ENCODE data around the gene INTS4. TPM values are rescaled to one million over a fixed set of nuclear protein-coding genes. Genes with fewer than 3 reads are reported as not detected.

Gene INTS4
- polyA plus RNA-seq, 1 experiment = 18.9 TPM

DNA sequence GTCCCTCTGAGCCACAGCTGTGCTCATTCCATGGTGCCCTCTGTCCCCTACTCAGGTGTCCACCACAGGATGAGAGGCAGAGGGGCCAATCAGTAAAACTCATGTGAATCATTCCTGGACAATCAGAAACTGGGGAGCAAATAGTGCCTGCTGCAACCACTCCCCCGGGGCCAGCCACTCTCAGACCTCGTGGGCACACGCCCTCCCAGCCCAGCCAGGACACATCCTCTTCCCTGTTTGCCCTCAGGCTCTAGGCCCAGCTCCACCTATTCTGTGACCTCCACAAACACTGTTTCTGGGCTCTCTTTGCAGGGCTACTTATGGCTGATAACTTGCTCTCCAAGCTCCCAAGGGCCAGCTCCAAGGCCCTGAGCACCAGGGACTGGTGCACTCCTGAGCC lies 42.6 kb upstream of the INTS4 start:
- ChIA-PET POLR2A (interaction anchor here (0.7 kb wide), 1 partner anchor 41 kb away, joined by 10 read pairs; no protein-coding TSS in a partner anchor), CTCF (interaction anchor here (1.2 to 5.1 kb wide), 3 partner anchors 8 to 21 kb away, joined by 3 to 22 read pairs (median 4); no protein-coding TSS in a partner anchor)
- no peaks in the 10 kb centered on the region for H3K27me3 ChIP-seq (ENCODE audit: control insufficient read depth, insufficient read depth, low read length)
- DNase-seq (ENCODE audit: low read depth) = no peak
- H3K4me3 ChIP-seq (ENCODE audit: low read depth, low read length) = no peak overlapping the region
- H3K36me3 ChIP-seq (ENCODE audit: control insufficient read depth, insufficient read depth, low read length) = no peaks in the 10 kb centered on the region
- TF ChIP-seq, protein P1, sequence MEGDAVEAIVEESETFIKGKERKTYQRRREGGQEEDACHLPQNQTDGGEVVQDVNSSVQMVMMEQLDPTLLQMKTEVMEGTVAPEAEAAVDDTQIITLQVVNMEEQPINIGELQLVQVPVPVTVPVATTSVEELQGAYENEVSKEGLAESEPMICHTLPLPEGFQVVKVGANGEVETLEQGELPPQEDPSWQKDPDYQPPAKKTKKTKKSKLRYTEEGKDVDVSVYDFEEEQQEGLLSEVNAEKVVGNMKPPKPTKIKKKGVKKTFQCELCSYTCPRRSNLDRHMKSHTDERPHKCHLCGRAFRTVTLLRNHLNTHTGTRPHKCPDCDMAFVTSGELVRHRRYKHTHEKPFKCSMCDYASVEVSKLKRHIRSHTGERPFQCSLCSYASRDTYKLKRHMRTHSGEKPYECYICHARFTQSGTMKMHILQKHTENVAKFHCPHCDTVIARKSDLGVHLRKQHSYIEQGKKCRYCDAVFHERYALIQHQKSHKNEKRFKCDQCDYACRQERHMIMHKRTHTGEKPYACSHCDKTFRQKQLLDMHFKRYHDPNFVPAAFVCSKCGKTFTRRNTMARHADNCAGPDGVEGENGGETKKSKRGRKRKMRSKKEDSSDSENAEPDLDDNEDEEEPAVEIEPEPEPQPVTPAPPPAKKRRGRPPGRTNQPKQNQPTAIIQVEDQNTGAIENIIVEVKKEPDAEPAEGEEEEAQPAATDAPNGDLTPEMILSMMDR (IDR thresholded peaks at IDR 0.05; ENCODE audit: insufficient read depth, low read depth, low read length) = no peak

DNA sequence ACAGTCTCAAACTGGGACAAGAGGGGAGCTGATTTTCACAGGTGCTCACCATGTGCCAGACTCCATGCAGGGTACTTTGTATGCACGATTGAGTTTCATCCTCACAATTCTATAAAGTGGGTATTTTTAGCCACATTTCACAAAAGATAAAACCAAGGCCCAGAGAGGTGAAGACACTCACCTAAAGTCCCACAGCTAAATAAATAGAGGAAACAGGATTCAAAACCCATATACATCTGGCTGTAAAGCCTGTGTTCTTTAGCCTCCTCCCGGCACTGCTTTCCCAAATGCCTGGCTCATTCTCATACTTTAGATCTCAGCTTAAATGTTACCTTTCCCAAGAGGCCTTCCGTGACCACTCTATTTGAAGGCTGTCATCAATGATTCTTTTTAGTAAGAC lies 41.8 kb upstream of the INTS4 start:
- TF ChIP-seq, protein P1 (IDR thresholded peaks at IDR 0.05; ENCODE audit: insufficient read depth, low read depth, low read length) = no peak
- POLR2A ChIA-PET = no interaction called here
- H3K4me3 ChIP-seq (ENCODE audit: low read depth, low read length) = no peak overlapping the region
- no peak for DNase-seq (ENCODE audit: low read depth)
- CTCF ChIA-PET = interaction anchor here (1.3 to 5.1 kb wide), 2 partner anchors 9 to 37 kb away, joined by 5 to 22 read pairs; no protein-coding TSS in a partner anchor
- no peaks in the 10 kb centered on the region for H3K36me3 ChIP-seq (ENCODE audit: control insufficient read depth, insufficient read depth, low read length)
- H3K27me3 ChIP-seq (ENCODE audit: control insufficient read depth, insufficient read depth, low read length) = no peaks in the 10 kb centered on the region

DNA sequence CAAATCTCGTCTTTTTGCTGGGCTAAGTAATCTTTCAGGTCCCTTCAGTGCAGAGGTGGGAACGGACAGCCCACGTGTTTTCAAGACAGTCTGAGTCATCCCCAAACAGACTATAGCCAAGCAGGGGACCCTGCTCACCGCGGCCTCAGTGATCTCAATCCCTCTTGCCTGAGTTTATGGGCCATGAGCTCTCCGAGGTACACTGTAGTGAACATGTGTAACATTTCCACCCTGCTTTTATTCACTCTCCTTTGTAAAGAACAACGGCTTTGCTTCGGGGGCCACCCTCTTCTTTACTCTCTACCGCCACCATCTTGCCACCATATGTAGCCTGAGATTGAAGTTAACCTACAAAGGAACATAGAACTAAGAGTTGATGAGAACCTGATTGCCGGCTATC lies 40.2 kb upstream of the INTS4 start:
- Histone ChIP-seq H3K27me3 (ENCODE audit: control insufficient read depth, insufficient read depth, low read length) (no peaks in the 10 kb centered on the region), H3K4me3 (ENCODE audit: low read depth, low read length) (no peak overlapping the region), H3K36me3 (ENCODE audit: control insufficient read depth, insufficient read depth, low read length) (no peaks in the 10 kb centered on the region)
- no peak for DNase-seq (ENCODE audit: low read depth)
- TF ChIP-seq, protein P1 (IDR thresholded peaks at IDR 0.05; ENCODE audit: insufficient read depth, low read depth, low read length) = no peak
- CTCF ChIA-PET = interaction anchor here (1.4 to 5.1 kb wide), 2 partner anchors 11 to 12 kb away, joined by 4 to 22 read pairs; no protein-coding TSS in a partner anchor
- POLR2A ChIA-PET = no interaction called here

DNA sequence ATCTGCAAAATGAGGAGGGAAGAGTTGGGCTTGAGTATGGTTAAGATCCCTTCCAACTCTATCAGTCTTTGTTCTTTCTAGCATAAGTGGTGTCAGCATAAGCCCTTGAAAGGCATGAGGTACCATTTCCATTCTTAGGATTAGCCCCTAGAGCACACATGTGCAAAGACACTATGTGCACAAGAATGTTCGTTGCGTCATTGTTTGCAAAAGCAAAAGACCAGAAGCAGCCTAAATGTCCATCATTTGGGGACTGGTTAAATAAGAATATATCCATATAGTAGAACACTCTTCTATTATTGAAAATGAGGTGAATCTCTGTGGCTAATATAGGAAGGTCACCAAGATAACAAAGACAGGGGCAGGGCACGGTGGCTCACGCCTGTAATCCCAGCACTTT lies 38.6 kb upstream of the INTS4 start:
- H3K27me3 ChIP-seq (ENCODE audit: control insufficient read depth, insufficient read depth, low read length) = no peaks in the 10 kb centered on the region
- TF ChIP-seq, protein P1 (IDR thresholded peaks at IDR 0.05; ENCODE audit: insufficient read depth, low read depth, low read length) = no peak
- H3K36me3 ChIP-seq (ENCODE audit: control insufficient read depth, insufficient read depth, low read length) = no peaks in the 10 kb centered on the region
- ChIA-PET CTCF (no interaction called here), POLR2A (no interaction called here)
- DNase-seq (ENCODE audit: low read depth) = no peak
- H3K4me3 ChIP-seq (ENCODE audit: low read depth, low read length) = no peak overlapping the region

- ChIA-PET POLR2A (no interaction called here), CTCF (interaction anchor here (1.9 kb wide), 1 partner anchor 14 kb away, joined by 8 read pairs; no protein-coding TSS in a partner anchor)
- TF ChIP-seq, protein P1 (IDR thresholded peaks at IDR 0.05; ENCODE audit: insufficient read depth, low read depth, low read length) = no peak
- no peak for DNase-seq (ENCODE audit: low read depth)
- H3K4me3 ChIP-seq (ENCODE audit: low read depth, low read length) = no peak overlapping the region
- H3K36me3 ChIP-seq (ENCODE audit: control insufficient read depth, insufficient read depth, low read length) = no peaks in the 10 kb centered on the region
- no peaks in the 10 kb centered on the region for H3K27me3 ChIP-seq (ENCODE audit: control insufficient read depth, insufficient read depth, low read length)
Measured at GRCh38 chr11:78032090-78032489, 37.6 kb upstream of the INTS4 start.

Measured in BJ (cell line).